B cell (primary cell): ENCODE data around the gene RUSF1. TPM values are rescaled to one million over a fixed set of nuclear protein-coding genes. Genes with fewer than 3 reads are reported as not detected.
A peak's percentile ranks its signal among the peaks of the same experiment; 100 is the strongest.

Source experiments
- ATAC-seq: fragments of 200-7000 bp; cut with Tn5 transposase; one replicate; pipeline ENCODE4 v1.10.0; 2021; ENCODE audit warnings: low read depth, mild to moderate bottlenecking, moderate number of reproducible peaks, moderate library complexity
- CTCF ChIA-PET: fragments of 350-600 bp; sonication (Branson Sonifier 250); formaldehyde crosslinking; loops from one replicate; lab custom pipeline; 2021; ENCODE audit warnings: antibody characterized with exemption, inconsistent platforms; lab: Charles Lee
- POLR2A ChIA-PET: fragments of 350-600 bp; sonication (Branson Sonifier 250); formaldehyde crosslinking; loops from one replicate; lab custom pipeline; 2021; ENCODE audit warnings: antibody characterized with exemption; lab: Charles Lee
- DNase-seq: peaks from one replicate; pipeline ENCODE4 v3.0.0; 2013
- H2AFZ ChIP-seq: 2 replicates; pipeline ENCODE4 v1.6.1; 2012; ENCODE audit warnings: mild to moderate bottlenecking, low read depth, low read length; ENCODE audit not compliant: insufficient read depth, poor library complexity, severe bottlenecking
- H3K27ac ChIP-seq, 2 donors: 1 replicate in 1 of 2; 2 replicates in 1 of 2; pipeline ENCODE4 v1.5.1; 2012 to 2013; ENCODE audit warnings: low read length in 2 of 2, mild to moderate bottlenecking in 2 of 2, moderate library complexity in 1 of 2
- H3K27me3 ChIP-seq, 4 experiments: fragments of 200-600 bp in 1 of 4; sonication (generic) in 1 of 4; replicated peaks in 1 of 4; 1 replicate in 2 of 4; 2 replicates in 2 of 4; pipeline versions ENCODE4 v1.6.1 to v1.7.0; 2013 to 2016; ENCODE audit warnings: low read length in 3 of 4, mild to moderate bottlenecking in 2 of 4, mixed read lengths in 1 of 4, moderate library complexity in 1 of 4; ENCODE audit not compliant: insufficient read depth in 4 of 4, control insufficient read depth in 3 of 4; ENCODE audit errors: control extremely low read depth in 1 of 4
- H3K36me3 ChIP-seq, 2 experiments: replicated peaks in 1 of 2; 1 replicate in 1 of 2; 2 replicates in 1 of 2; pipeline versions ENCODE4 v1.6.1 to v1.7.1; 2013; ENCODE audit warnings: low read length in 1 of 2; ENCODE audit not compliant: insufficient read depth in 2 of 2, control insufficient read depth in 1 of 2; ENCODE audit errors: control extremely low read depth in 1 of 2, extremely low read depth in 1 of 2
- H3K4me1 ChIP-seq, 2 donors: fragments of 200-600 bp in 1 of 2; sonication (generic) in 1 of 2; 1 replicate in 1 of 2; 2 replicates in 1 of 2; pipeline versions ENCODE4 v1.5.1 to v1.6.1; 2013 to 2017; ENCODE audit warnings: low read length in 2 of 2; ENCODE audit not compliant: control insufficient read depth in 2 of 2, insufficient read depth in 2 of 2
- H3K4me2 ChIP-seq: replicated peaks from 2 replicates; pipeline ENCODE3; 2012; ENCODE audit warnings: mild to moderate bottlenecking, low read depth, low read length; ENCODE audit not compliant: poor library complexity, severe bottlenecking
- H3K4me3 ChIP-seq, 5 experiments: fragments of 200-600 bp in 1 of 5; sonication (generic) in 1 of 5; 1 replicate in 3 of 5; 2 replicates in 2 of 5; pipeline versions ENCODE4 v1.5.1 to v1.7.0; 2011 to 2016; ENCODE audit warnings: low read length in 4 of 5, mild to moderate bottlenecking in 4 of 5, low read depth in 2 of 5, control low read depth in 1 of 5, moderate library complexity in 1 of 5; ENCODE audit not compliant: insufficient read depth in 1 of 5; ENCODE audit errors: control extremely low read depth in 1 of 5, extremely low read depth in 1 of 5
- H3K79me2 ChIP-seq: fragments of 200-600 bp; sonication (generic); one replicate; pipeline ENCODE4 v1.6.0; 2016; ENCODE audit warnings: low read length; ENCODE audit not compliant: control insufficient read depth, insufficient read depth
- H3K9ac ChIP-seq: fragments of 200-600 bp; sonication (generic); 2 replicates; pipeline ENCODE4 v1.6.1; 2017; ENCODE audit warnings: mild to moderate bottlenecking, low read length, moderate library complexity
- H3K9me3 ChIP-seq, 3 donors: one replicate each; pipeline versions ENCODE4 v1.6.1 to v1.7.1; 2013; ENCODE audit warnings: low read length in 2 of 3; ENCODE audit not compliant: control insufficient read depth in 2 of 3, insufficient read depth in 1 of 3; ENCODE audit errors: control extremely low read depth in 1 of 3
- H4K20me1 ChIP-seq: 2 replicates; pipeline ENCODE4 v1.6.0; 2012; ENCODE audit warnings: mild to moderate bottlenecking, low read length; ENCODE audit not compliant: insufficient read depth, control insufficient read depth, poor library complexity, severe bottlenecking
- H3K27ac Mint-ChIP-seq: one replicate; pipeline ENCODE4 v1.8.0; 2021; ENCODE audit warnings: mixed read lengths
- H3K27me3 Mint-ChIP-seq: one replicate; pipeline ENCODE4 v1.8.0; 2021; ENCODE audit warnings: mixed read lengths
- H3K4me1 Mint-ChIP-seq: one replicate; pipeline ENCODE4 v1.8.0; 2021; ENCODE audit warnings: mixed read lengths
- H3K4me3 Mint-ChIP-seq: one replicate; pipeline ENCODE4 v1.8.0; 2021; ENCODE audit warnings: mixed read lengths
- H3K9me3 Mint-ChIP-seq: one replicate; pipeline ENCODE4 v1.8.0; 2022; ENCODE audit warnings: mixed read lengths; ENCODE audit not compliant: insufficient read depth
- CTCF ChIP-seq: fragments of 200-600 bp; IDR thresholded peaks from one replicate; pipeline ENCODE4 v1.8.0; 2022; ENCODE audit warnings: antibody characterized with exemption, mild to moderate bottlenecking
- EZH2 ChIP-seq: IDR thresholded peaks from 2 replicates; pipeline ENCODE4 v1.6.1; 2012; ENCODE audit warnings: borderline replicate concordance, low read depth, mild to moderate bottlenecking, moderate library complexity, low read length; ENCODE audit not compliant: insufficient read depth, poor library complexity, severe bottlenecking
- WGBS: methylation state at CpG from one replicate; pipeline ENCODE4 v1.1.5; 2013; ENCODE audit warnings: missing lambda C conversion rate; ENCODE audit not compliant: insufficient coverage; 5-methylcytosine and 5-hydroxymethylcytosine counted together
- intact Hi-C: fragments of 100-400 bp; cut with micrococcal nuclease; formaldehyde crosslinking; loops from one replicate; pipeline ENCODE4 v1.10.0; 2022
- polyA plus RNA-seq: library from polyadenylated mRNA; depleted of rRNA; stranded (reverse); fragments of >200 nt; gene quantifications from 2 replicates; pipeline ENCODE4 v1.2.3, GENCODE V29; 2012
- total RNA-seq, 2 donors: library from RNA; stranded (reverse); fragments of 120-200 nt in 1 of 2; gene quantifications; 1 replicate in 1 of 2; 2 replicates in 1 of 2; pipeline versions ENCODE4 v1.2.3 to v1.2.4, GENCODE V29; 2013 to 2022

RUSF1 gene
- total and polyA plus RNA-seq, 2 donors (not counting 1 experiment from before 2014, with no cell fraction given), result 103 to 132 TPM

- H3K27me3 Mint-ChIP-seq, result peaks cover 28% of the 10 kb centered on the region
- no peaks in the 10 kb centered on the region for H3K36me3 ChIP-seq
- no peaks in the 10 kb centered on the region for H3K79me2 ChIP-seq
- peak overlapping the region; percentile 65 for H3K4me2 ChIP-seq
- H2AFZ ChIP-seq, result peak overlapping the region; percentile 28
- DNase-seq, result no peak
- H3K27ac Mint-ChIP-seq, result no peak overlapping the region
- H3K27ac ChIP-seq, result no peak overlapping the region
- intact Hi-C loops, result no loop called here
- H4K20me1 ChIP-seq, result no peaks in the 10 kb centered on the region
- CTCF ChIA-PET, result no interaction called here
- H3K4me1 ChIP-seq, result peaks cover 16 to 26% of the 10 kb centered on the region in 2 donors
- WGBS, result 73% methylated on average over 11 of the region's 11 CpGs
- ATAC-seq, result no peak
- peaks cover 0 to 37% (median 6%) of the 10 kb centered on the region in 4 experiments for H3K27me3 ChIP-seq
- peaks cover 20% of the 10 kb centered on the region for H3K4me1 Mint-ChIP-seq
- no peaks in the 10 kb centered on the region for H3K9me3 ChIP-seq
- no peaks in the 10 kb centered on the region for H3K9me3 Mint-ChIP-seq
- peak overlapping the region; percentile 61 for H3K4me3 Mint-ChIP-seq
- TF ChIP-seq CTCF (no peak), EZH2 (no peak)
- POLR2A ChIA-PET, result no interaction called here
- H3K9ac ChIP-seq, result peak overlapping the region; percentile 49
- peak overlapping the region in 1 of 5 experiments; percentile 24 for H3K4me3 ChIP-seq
Observed at GRCh38 chr16:31528523-31529107, 20.4 kb upstream of the RUSF1 start.

- H3K27me3 Mint-ChIP-seq, result peaks cover 28% of the 10 kb centered on the region
- Histone ChIP-seq H3K36me3 (no peaks in the 10 kb centered on the region), H3K9me3 (no peaks in the 10 kb centered on the region), H4K20me1 (no peaks in the 10 kb centered on the region), H3K4me3 (peak within 1 kb of the TSS in 1 of 5 experiments; percentile 24), H3K9ac (no peak within 1 kb of the TSS), H3K4me1 (peaks cover 16 to 26% of the 10 kb centered on the region in 2 donors), H3K27me3 (peaks cover 0 to 33% (median 6%) of the 10 kb centered on the region in 4 experiments), H2AFZ (no peak within 1 kb of the TSS), H3K79me2 (no peaks in the 10 kb centered on the region), H3K4me2 (peak within 1 kb of the TSS; percentile 65), H3K27ac (no peak within 1 kb of the TSS)
- CTCF ChIA-PET, result no interaction called here
- 92% methylated on average over 4 of the region's 6 CpGs for WGBS
- no peak for ATAC-seq
- POLR2A ChIA-PET, result no interaction called here
- intact Hi-C loops, result no loop called here
- no peak for TF ChIP-seq EZH2
- TF ChIP-seq CTCF, result no peak
- H3K4me1 Mint-ChIP-seq, result peaks cover 20% of the 10 kb centered on the region
- H3K9me3 Mint-ChIP-seq, result no peaks in the 10 kb centered on the region
- no peak within 1 kb of the TSS for H3K27ac Mint-ChIP-seq
- no peak for DNase-seq
- peak within 1 kb of the TSS; percentile 61 for H3K4me3 Mint-ChIP-seq
Observed at GRCh38 chr16:31527734-31528274, 19.6 kb upstream of the RUSF1 start, which contains the start of gene AHSP. AHSP (plus strand) TSS chr16:31527900; CDS start chr16:31528140, 240 bp downstream.
